GM21825 (cell line): ENCODE measurements around the gene FAM227A.

ENCODE experiments used
- ATAC-seq: cut with Tn5 transposase; IDR thresholded peaks from one replicate; pipeline ENCODE4 v1.9.1; 2021; ENCODE audit warnings: mild to moderate bottlenecking, moderate library complexity; ENCODE audit not compliant: unreplicated experiment

The FAM227A gene

GRCh38 chr22:38554281-38554680 is 101.9 kb downstream of the FAM227A start:
- ATAC-seq = no peak

GRCh38 chr22:38549101-38549894 is 106.9 kb downstream of the FAM227A start:
- ATAC-seq = no peak

DNA sequence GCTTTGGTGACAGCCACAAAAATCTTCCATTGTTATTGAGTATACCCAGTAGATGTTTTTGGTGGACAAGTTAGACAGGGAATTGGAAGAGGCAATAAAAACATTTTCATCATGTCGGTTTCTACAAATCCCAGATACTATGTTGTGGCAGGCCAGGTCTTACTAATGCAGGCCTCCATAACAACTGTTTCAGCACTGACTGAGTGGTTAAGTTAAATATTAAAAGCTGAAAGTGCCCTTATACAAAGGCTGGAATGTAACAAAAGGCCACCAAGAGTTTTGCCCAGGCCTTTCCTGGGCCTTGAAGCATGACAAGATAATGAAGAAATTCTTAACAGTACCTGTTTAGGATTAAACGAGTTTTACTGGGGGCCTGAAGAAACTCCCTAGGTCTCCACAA is 115.5 kb downstream of the FAM227A start:
- no peak for ATAC-seq

- ATAC-seq = no peak
Measured at GRCh38 chr22:38531251-38531938, 124.8 kb downstream of the FAM227A start.
